HepG2 (cell line): ENCODE data around the gene ATP13A1. TPM values are rescaled to one million over a fixed set of nuclear protein-coding genes. Genes with fewer than 3 reads are reported as not detected.

Source experiments
- ATAC-seq: fragments of 200-7000 bp; cut with Tn5 transposase; 3 replicates; pipeline ENCODE4 v1.9.1; 2020; ENCODE audit warnings: mild to moderate bottlenecking, moderate library complexity
- BruUV-seq: library from RNA; stranded (reverse); fragments of 400-500 nt; replicated peaks from 2 replicates; lab custom pipeline; 2021; lab: Mats Ljungman, UMichigan
- CTCF ChIA-PET: fragments of 300-600 bp; formaldehyde crosslinking; extraction: SDS; loops from one replicate; lab custom pipeline; 2021; ENCODE audit warnings: low total read pairs, inconsistent platforms, low intra/inter-chr PET ratio; lab: Yijun Ruan, JAX
- POLR2A ChIA-PET: fragments of 350-600 bp; sonication (Branson Sonifier 250); formaldehyde crosslinking; loops from one replicate; lab custom pipeline; 2020; ENCODE audit warnings: antibody characterized with exemption, inconsistent platforms; lab: Yijun Ruan, JAX
- DNase-seq: peaks from one replicate; pipeline ENCODE4 v3.0.0-alpha.2; 2015; ENCODE audit warnings: low spot score
- FAIRE-seq: peaks from 3 replicates; lab custom pipeline; 2011; peaks lifted over from hg19 to GRCh38; lab: Jason Lieb, UNC
- H2AFZ ChIP-seq: one replicate; pipeline ENCODE4 v1.6.1; 2011; ENCODE audit warnings: low read length, inconsistent platforms
- H3K27ac ChIP-seq: fragments of 300-600 bp; 3 replicates; pipeline ENCODE4 v1.8.0; 2011; ENCODE audit warnings: mixed run types, mild to moderate bottlenecking, mixed read lengths, low read length, inconsistent platforms; ENCODE audit not compliant: insufficient read depth; ENCODE audit errors: extremely low read length
- H3K27me3 ChIP-seq, 2 experiments: fragments of 200-600 bp in 1 of 2; 2 replicates in 1 of 2; 3 replicates in 1 of 2; pipeline versions ENCODE4 v1.6.0 to v1.8.0; 2011; ENCODE audit warnings: low read length in 2 of 2, mild to moderate bottlenecking in 2 of 2, moderate library complexity in 2 of 2, inconsistent platforms in 1 of 2; ENCODE audit not compliant: insufficient read depth in 2 of 2, control insufficient read depth in 1 of 2
- H3K36me3 ChIP-seq, 2 experiments: fragments of 200-600 bp in 1 of 2; replicated peaks in 1 of 2; 2 replicates in 1 of 2; 3 replicates in 1 of 2; pipeline versions ENCODE4 v1.5.1 to v1.8.0; 2011; ENCODE audit warnings: low read length in 2 of 2, inconsistent platforms in 1 of 2; ENCODE audit not compliant: insufficient read depth in 2 of 2, control insufficient read depth in 1 of 2
- H3K4me1 ChIP-seq: 2 replicates; pipeline ENCODE4 v1.5.1; 2012; ENCODE audit warnings: low read length, inconsistent platforms; ENCODE audit not compliant: insufficient read depth
- H3K4me2 ChIP-seq: 2 replicates; pipeline ENCODE4 v1.6.0; 2011; ENCODE audit warnings: low read depth, low read length, inconsistent platforms
- H3K4me3 ChIP-seq, 3 experiments: fragments of 200-600 bp in 1 of 3; sonication (generic), shearing (Covaris generic) in 1 of 3; replicated peaks in 1 of 3; 2 replicates each; pipeline ENCODE4 v1.5.1; 2011 to 2016; ENCODE audit warnings: low read length in 3 of 3, inconsistent platforms in 2 of 3, low read depth in 2 of 3, mild to moderate bottlenecking in 2 of 3, control low read depth in 1 of 3, mixed read lengths in 1 of 3; ENCODE audit not compliant: insufficient read depth in 1 of 3
- H3K79me2 ChIP-seq: one replicate; pipeline ENCODE4 v1.6.1; 2011; ENCODE audit warnings: low read length, inconsistent platforms; ENCODE audit not compliant: insufficient read depth
- H3K9ac ChIP-seq: 2 replicates; pipeline ENCODE4 v1.6.0; 2011; ENCODE audit warnings: mild to moderate bottlenecking, low read depth, low read length, inconsistent platforms; ENCODE audit not compliant: insufficient read depth
- H3K9me3 ChIP-seq: 2 replicates; pipeline ENCODE4 v1.5.1; 2012; ENCODE audit warnings: mild to moderate bottlenecking, low read length
- H4K20me1 ChIP-seq: 2 replicates; pipeline ENCODE4 v1.6.0; 2011; ENCODE audit warnings: inconsistent platforms, mild to moderate bottlenecking, low read length, moderate library complexity; ENCODE audit not compliant: insufficient read depth
- AKAP8 ChIP-seq: sonication (generic); formaldehyde crosslinking; IDR thresholded peaks from 2 replicates; pipeline ENCODE4 v1.5.1; 2020; ENCODE audit warnings: mild to moderate bottlenecking, missing genetic modification reagents
- CBX2 ChIP-seq, 2 experiments: fragments of 200-600 bp in 1 of 2; sonication (generic); formaldehyde crosslinking in 1 of 2; IDR thresholded peaks; 2 replicates each; pipeline versions ENCODE4 v1.7.0 to v1.8.1; 2018 to 2022; ENCODE audit warnings: low read depth in 2 of 2, low read length in 1 of 2, mild to moderate bottlenecking in 1 of 2, missing genetic modification reagents in 1 of 2
- MBD4 ChIP-seq: IDR thresholded peaks from 2 replicates; pipeline ENCODE4 v1.6.1; 2012; ENCODE audit warnings: low read length, inconsistent platforms, borderline replicate concordance
- ONECUT2 ChIP-seq: sonication (generic); formaldehyde crosslinking; IDR thresholded peaks from 2 replicates; pipeline ENCODE4 v1.4.0; 2020; ENCODE audit warnings: missing genetic modification reagents
- PRDM10 ChIP-seq: sonication (generic); formaldehyde crosslinking; IDR thresholded peaks from 2 replicates; pipeline ENCODE4 v1.4.0; 2020; ENCODE audit warnings: low read depth, missing genetic modification reagents
- ZFP36 ChIP-seq: fragments of 150-350 bp; IDR thresholded peaks from 2 replicates; pipeline ENCODE4 v1.6.1; 2018; ENCODE audit warnings: borderline replicate concordance, low read length, low read depth; ENCODE audit not compliant: partially characterized antibody
- ZKSCAN1 ChIP-seq: fragments of 150-350 bp; IDR thresholded peaks from 2 replicates; pipeline ENCODE4 v1.6.1; 2014; ENCODE audit warnings: low read length
- ZNF12 ChIP-seq: sonication (generic); formaldehyde crosslinking; IDR thresholded peaks from 2 replicates; pipeline ENCODE4 v1.5.0; 2020; ENCODE audit warnings: missing genetic modification reagents
- ZNF260 ChIP-seq: sonication (generic); formaldehyde crosslinking; IDR thresholded peaks from 2 replicates; pipeline ENCODE4 v1.4.0; 2020; ENCODE audit warnings: missing genetic modification reagents, low read depth, mild to moderate bottlenecking, borderline replicate concordance
- ZNF432 ChIP-seq: sonication (generic); formaldehyde crosslinking; IDR thresholded peaks from 2 replicates; pipeline ENCODE4 v1.5.0; 2020; ENCODE audit warnings: missing genetic modification reagents, mild to moderate bottlenecking, borderline replicate concordance
- ZNF501 ChIP-seq: sonication (generic); formaldehyde crosslinking; IDR thresholded peaks from 2 replicates; pipeline ENCODE4 v1.5.1; 2020; ENCODE audit warnings: mild to moderate bottlenecking, moderate library complexity, missing genetic modification reagents
- ZNF564 ChIP-seq: sonication (generic); formaldehyde crosslinking; IDR thresholded peaks from 2 replicates; pipeline ENCODE4 v1.8.1; 2023; ENCODE audit warnings: mild to moderate bottlenecking, missing genetic modification reagents
- ZNF766 ChIP-seq: sonication (generic); formaldehyde crosslinking; IDR thresholded peaks from 2 replicates; pipeline ENCODE4 v1.5.0; 2020; ENCODE audit warnings: missing genetic modification reagents, borderline replicate concordance
- WGBS: methylation state at CpG from one replicate; pipeline ENCODE4 v1.1.6; 2017; ENCODE audit warnings: low lambda C conversion rate; 5-methylcytosine and 5-hydroxymethylcytosine counted together
- in situ Hi-C: cut with HindIII; loops from 2 replicates; pipeline ENCODE4 v1.10.0; 2017; ENCODE audit warnings: low pct_unique_long_range_greater_than_20kb; ENCODE audit not compliant: extremely low pct_ligation_motif_present
- intact Hi-C: fragments of 100-400 bp; cut with micrococcal nuclease; formaldehyde crosslinking; loops from one replicate; pipeline ENCODE4 v1.10.0; 2022; ENCODE audit not compliant: unreplicated experiment
- polyA plus RNA-seq, 8 experiments: library from polyadenylated mRNA; depleted of rRNA in 3 of 8; stranded (reverse) in 7 of 8; unstranded in 1 of 8; fragments of >200 nt; fragmentation: Illumina TruSeq in 4 of 8; extraction: Trizol in 4 of 8; gene quantifications; 2 replicates each; pipeline versions ENCODE4 v1.2.1 to v1.2.3, GENCODE V29; 2011 to 2016; ENCODE audit warnings: low read depth in 4 of 8, missing spikeins in 1 of 8, mixed read lengths in 1 of 8; ENCODE audit not compliant: insufficient read depth in 1 of 8
- total RNA-seq, 5 experiments: library from RNA; depleted of rRNA; stranded (reverse); fragments of >200 nt; fragmentation: Illumina TruSeq; extraction: Trizol; gene quantifications; 2 replicates each; pipeline ENCODE4 v1.2.3, GENCODE V29; 2016; ENCODE audit warnings: low read depth in 1 of 5
- TF ChIP-seq, protein P1 (sequence below): sonication (generic); formaldehyde crosslinking; IDR thresholded peaks from 2 replicates; pipeline ENCODE4 v1.8.1; 2023; ENCODE audit warnings: missing genetic modification reagents, mild to moderate bottlenecking, borderline replicate concordance

ATP13A1 gene
- total and polyA plus RNA-seq, 2 of the 13 experiments (the other 11 are each of a cell fraction or from before 2014, with no cell fraction given) = 23.2 to 41.7 TPM

- POLR2A ChIA-PET = no interaction called here
- 18% methylated on average over 7 of the region's 7 CpGs for WGBS
- TF ChIP-seq MBD4 = no peak
- no peak for TF ChIP-seq PRDM10 (CRISPR knock-in tag)
- TF ChIP-seq ZNF12 (CRISPR knock-in tag) = no peak
- TF ChIP-seq ZNF432 = no peak
- TF ChIP-seq ONECUT2 = no peak
- TF ChIP-seq ZNF260 (CRISPR knock-in tag) = no peak
- TF ChIP-seq, protein P1, sequence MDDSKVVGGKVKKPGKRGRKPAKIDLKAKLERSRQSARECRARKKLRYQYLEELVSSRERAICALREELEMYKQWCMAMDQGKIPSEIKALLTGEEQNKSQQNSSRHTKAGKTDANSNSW = no peak
- TF ChIP-seq CBX2 (IDR thresholded peaks at IDR 0.05; ENCODE audit: low read depth, low read length) = no peak
- no peak for TF ChIP-seq CBX2 (CRISPR knock-in tag; IDR thresholded peaks at IDR 0.05; ENCODE audit: low read depth)
- TF ChIP-seq ZNF564 (CRISPR knock-in tag) = no peak
- no peak for TF ChIP-seq ZNF766 (CRISPR knock-in tag)
- TF ChIP-seq ZFP36 = no peak
- no peak for TF ChIP-seq AKAP8 (CRISPR knock-in tag)
- TF ChIP-seq ZKSCAN1 = no peak
- TF ChIP-seq ZNF501 (CRISPR knock-in tag) = no peak
- no peaks in the 10 kb centered on the region for H3K36me3 ChIP-seq
- no peaks in the 10 kb centered on the region for H4K20me1 ChIP-seq
- intact Hi-C loops (no loop called here), in situ Hi-C loops (no loop called here)
- H3K4me3 ChIP-seq = no peak overlapping the region
- no TSS peak for BruUV-seq
- no peaks in the 10 kb centered on the region for H3K9me3 ChIP-seq
- H3K27me3 ChIP-seq = no peaks in the 10 kb centered on the region; a peak in 1 of 5 replicates
- no peak overlapping the region for H3K27ac ChIP-seq
- ATAC-seq = no peak
- H3K9ac ChIP-seq = no peak overlapping the region
- DNase-seq = no peak
- no peak overlapping the region for H2AFZ ChIP-seq
- H3K4me1 ChIP-seq = peaks cover 24% of the 10 kb centered on the region
- peak overlapping the region; percentile 42; the same call in 1 of the 2 replicates for H3K4me2 ChIP-seq
- H3K79me2 ChIP-seq = no peaks in the 10 kb centered on the region
- CTCF ChIA-PET = no interaction called here
- FAIRE-seq = no peak
These were observed 43.6 kb downstream of the ATP13A1 start for GRCh38 chr19:19619849-19620210.
